IMR-90 (cell line): Measurements from ENCODE around the gene RABGAP1. TPM values are rescaled to one million over a fixed set of nuclear protein-coding genes. Genes with fewer than 3 reads are reported as not detected.

ENCODE experiments used
- ATAC-seq: fragments of 200-7000 bp; cut with Tn5 transposase; 2 replicates; pipeline ENCODE4 v1.9.1; 2020; ENCODE audit warnings: low read depth, mild to moderate bottlenecking, moderate library complexity
- BruUV-seq: library from RNA; stranded (reverse); fragments of 400-500 nt; replicated peaks from 2 replicates; lab custom pipeline; 2021; lab: Mats Ljungman, UMichigan
- CTCF ChIA-PET: fragments of 300-600 bp; formaldehyde crosslinking; extraction: SDS; loops from one replicate; lab custom pipeline; 2021; ENCODE audit warnings: antibody characterized with exemption; lab: Yijun Ruan, JAX
- POLR2A ChIA-PET: fragments of 300-600 bp; sonication (Branson Sonifier 250); formaldehyde crosslinking; loops from one replicate; lab custom pipeline; 2022; ENCODE audit warnings: antibody characterized with exemption; ENCODE audit not compliant: unreplicated experiment; lab: Charles Lee
- DNase-seq: peaks from one replicate; pipeline ENCODE4 v3.0.0; 2013
- H2AFZ ChIP-seq: replicated peaks from 2 replicates; pipeline ENCODE3; 2013; ENCODE audit warnings: low read length, mild to moderate bottlenecking; ENCODE audit not compliant: poor library complexity
- H2AK5ac ChIP-seq: 2 replicates; pipeline ENCODE4 v1.6.1; 2013; ENCODE audit warnings: low read depth, low read length, inconsistent platforms
- H2AK9ac ChIP-seq: replicated peaks from 2 replicates; pipeline ENCODE3; 2013; ENCODE audit warnings: mild to moderate bottlenecking, low read depth, low read length, moderate library complexity; ENCODE audit not compliant: poor library complexity
- H2BK120ac ChIP-seq: 2 replicates; pipeline ENCODE4 v1.6.1; 2013; ENCODE audit warnings: low read depth, low read length, inconsistent platforms
- H2BK15ac ChIP-seq: 3 replicates; pipeline ENCODE4 v1.6.1; 2013; ENCODE audit warnings: low read depth, low read length, inconsistent platforms
- H2BK20ac ChIP-seq: 2 replicates; pipeline ENCODE4 v1.6.1; 2013; ENCODE audit warnings: low read depth, mild to moderate bottlenecking, inconsistent platforms, low read length, moderate library complexity
- H2BK5ac ChIP-seq: 2 replicates; pipeline ENCODE4 v1.6.1; 2013; ENCODE audit warnings: mild to moderate bottlenecking, low read depth, low read length, inconsistent platforms; ENCODE audit not compliant: poor library complexity, severe bottlenecking
- H3K14ac ChIP-seq: replicated peaks from 2 replicates; pipeline ENCODE4 v1.6.1; 2013; ENCODE audit warnings: low read depth, low read length, inconsistent platforms
- H3K18ac ChIP-seq: 2 replicates; pipeline ENCODE4 v1.6.1; 2013; ENCODE audit warnings: low read depth, low read length, control low read depth
- H3K23ac ChIP-seq: 2 replicates; pipeline ENCODE4 v1.6.1; 2013; ENCODE audit warnings: low read depth, low read length, inconsistent platforms
- H3K27ac ChIP-seq: 2 replicates; pipeline ENCODE4 v1.5.1; 2013; ENCODE audit warnings: mild to moderate bottlenecking, control low read depth, low read length; ENCODE audit not compliant: insufficient read depth
- H3K27me3 ChIP-seq: 2 replicates; pipeline ENCODE4 v1.6.1; 2013; ENCODE audit warnings: low read length; ENCODE audit not compliant: control insufficient read depth, insufficient read depth
- H3K36me3 ChIP-seq: 2 replicates; pipeline ENCODE4 v1.6.1; 2013; ENCODE audit warnings: low read length, mixed read lengths; ENCODE audit not compliant: control insufficient read depth, insufficient read depth
- H3K4ac ChIP-seq: 2 replicates; pipeline ENCODE4 v1.6.1; 2013; ENCODE audit warnings: low read depth, low read length, inconsistent platforms
- H3K4me1 ChIP-seq: 2 replicates; pipeline ENCODE4 v1.6.1; 2013; ENCODE audit warnings: low read length, mixed read lengths; ENCODE audit not compliant: control insufficient read depth, insufficient read depth
- H3K4me2 ChIP-seq: 2 replicates; pipeline ENCODE4 v1.6.1; 2013; ENCODE audit warnings: low read depth, mild to moderate bottlenecking, control low read depth, low read length, moderate library complexity
- H3K4me3 ChIP-seq: 2 replicates; pipeline ENCODE4 v1.5.1; 2013; ENCODE audit warnings: low read depth, mild to moderate bottlenecking, control low read depth, low read length, moderate library complexity; ENCODE audit not compliant: insufficient read depth
- H3K56ac ChIP-seq: 2 replicates; pipeline ENCODE4 v1.6.1; 2013; ENCODE audit warnings: low read length, inconsistent platforms; ENCODE audit not compliant: insufficient read depth; ENCODE audit errors: extremely low read depth
- H3K79me1 ChIP-seq, 2 experiments: 2 replicates each; pipeline ENCODE4 v1.6.1; 2013; ENCODE audit warnings: low read length in 2 of 2, inconsistent platforms in 1 of 2, low read depth in 1 of 2
- H3K9ac ChIP-seq: 2 replicates; pipeline ENCODE4 v1.6.1; 2013; ENCODE audit warnings: low read depth, low read length, control low read depth
- H3K9me1 ChIP-seq: 2 replicates; pipeline ENCODE4 v1.6.1; 2013; ENCODE audit warnings: low read length, inconsistent platforms; ENCODE audit not compliant: insufficient read depth
- H3K9me3 ChIP-seq: 2 replicates; pipeline ENCODE4 v1.6.1; 2013; ENCODE audit warnings: low read length; ENCODE audit not compliant: control insufficient read depth, insufficient read depth
- H4K20me1 ChIP-seq: 2 replicates; pipeline ENCODE4 v1.6.1; 2013; ENCODE audit warnings: low read length, inconsistent platforms; ENCODE audit not compliant: insufficient read depth
- H4K5ac ChIP-seq: 2 replicates; pipeline ENCODE4 v1.6.1; 2013; ENCODE audit warnings: mild to moderate bottlenecking, low read depth, low read length, control low read depth
- H4K8ac ChIP-seq, 2 experiments: 2 replicates each; pipeline ENCODE4 v1.6.1; 2013; ENCODE audit warnings: low read depth in 2 of 2, low read length in 2 of 2, control low read depth in 1 of 2, inconsistent platforms in 1 of 2
- H4K91ac ChIP-seq: 2 replicates; pipeline ENCODE4 v1.6.1; 2013; ENCODE audit warnings: low read depth, low read length, inconsistent platforms; ENCODE audit not compliant: insufficient read depth
- BHLHE40 ChIP-seq: fragments of 150-350 bp; IDR thresholded peaks from 2 replicates; pipeline ENCODE4 v1.6.1; 2016; ENCODE audit warnings: mild to moderate bottlenecking, low read depth, low read length
- CHD1 ChIP-seq: IDR thresholded peaks from 2 replicates; pipeline ENCODE4 v1.6.1; 2012; ENCODE audit warnings: low read depth, low read length, improper control_type of control experiment
- FOS ChIP-seq: fragments of 150-350 bp; IDR thresholded peaks from 2 replicates; pipeline ENCODE4 v1.6.1; 2016; ENCODE audit warnings: low read depth, low read length
- MAFK ChIP-seq: IDR thresholded peaks from 2 replicates; pipeline ENCODE4 v1.6.1; 2012; ENCODE audit warnings: low read depth, low read length, improper control_type of control experiment
- MAZ ChIP-seq: IDR thresholded peaks from 2 replicates; pipeline ENCODE4 v1.6.1; 2012; ENCODE audit warnings: low read depth, mild to moderate bottlenecking, low read length, improper control_type of control experiment, moderate library complexity, borderline replicate concordance
- RAD21 ChIP-seq: IDR thresholded peaks from 2 replicates; pipeline ENCODE4 v1.6.1; 2012; ENCODE audit warnings: low read length, improper control_type of control experiment
- USF2 ChIP-seq: fragments of 150-350 bp; IDR thresholded peaks from 2 replicates; pipeline ENCODE4 v1.6.1; 2017; ENCODE audit warnings: mild to moderate bottlenecking, antibody characterized with exemption, low read length, low read depth
- WGBS, 2 experiments: methylation state at CpG; one replicate each; pipeline versions ENCODE4 v1.1.5 to v1.1.7; 2013; ENCODE audit warnings: missing lambda C conversion rate in 2 of 2; ENCODE audit not compliant: insufficient read length in 1 of 2; ENCODE audit errors: extremely low coverage in 2 of 2; 5-methylcytosine and 5-hydroxymethylcytosine counted together
- dilution Hi-C: fragments of 300-500 bp; cut with HindIII; formaldehyde crosslinking; loops from one replicate; pipeline ENCODE4 v1.14.3; 2018; ENCODE audit warnings: low sequenced_read_pairs; ENCODE audit not compliant: unreplicated experiment
- in situ Hi-C: fragments of 300-500 bp; cut with MboI; formaldehyde crosslinking; loops from 3 replicates; pipeline ENCODE4 v1.14.3; 2019; ENCODE audit warnings: low sequenced_read_pairs, inconsistent platforms, mixed read lengths
- intact Hi-C: fragments of 100-400 bp; cut with micrococcal nuclease; formaldehyde crosslinking; loops from 2 replicates; pipeline ENCODE4 v1.10.0; 2022
- polyA plus RNA-seq, 3 experiments: library from polyadenylated mRNA; depleted of rRNA; stranded (reverse); fragments of >200 nt; gene quantifications; 2 replicates each; pipeline ENCODE4 v1.2.3, GENCODE V29; 2012; ENCODE audit warnings: low replicate concordance in 1 of 3
- total RNA-seq: library from RNA; depleted of rRNA; stranded (reverse); fragments of >200 nt; gene quantifications from 2 replicates; pipeline ENCODE4 v1.2.3, GENCODE V29; 2012
- TF ChIP-seq, protein P1 (sequence below): conservative IDR thresholded peaks from 2 replicates; pipeline ENCODE4 v1.5.1; 2012; ENCODE audit warnings: mild to moderate bottlenecking, low read depth, low read length, improper control_type of control experiment
- TF ChIP-seq, protein P2 (sequence below): fragments of 150-350 bp; IDR thresholded peaks from 2 replicates; pipeline ENCODE4 v1.6.1; 2016; ENCODE audit warnings: low read depth, mild to moderate bottlenecking, low read length, moderate library complexity, borderline replicate concordance

Gene RABGAP1
- total and polyA plus RNA-seq, 2 of the 4 experiments (the other 2 are of a cell fraction) = 20.0 to 53.9 TPM

- Histone ChIP-seq H3K9me1 (peaks cover 9% of the 10 kb centered on the region; the same call in 1 of the 2 replicates), H3K27me3 (no peaks in the 10 kb centered on the region), H3K79me1 (peaks cover 11 to 13% of the 10 kb centered on the region in 2 experiments), H4K5ac (no peak overlapping the region), H3K9me3 (no peaks in the 10 kb centered on the region), H2BK20ac (no peak overlapping the region), H2BK5ac (no peak overlapping the region), H2AK9ac (no peak overlapping the region), H3K56ac (no peak overlapping the region), H3K36me3 (peaks cover 14% of the 10 kb centered on the region), H3K27ac (no peak overlapping the region), H2BK120ac (no peak overlapping the region), H2AFZ (no peak overlapping the region), H3K4me1 (peaks cover 10% of the 10 kb centered on the region), H3K4me3 (no peak overlapping the region), H3K4ac (peak overlapping the region; percentile 44; the same call in 1 of the 2 replicates), H3K14ac (no peak overlapping the region), H3K9ac (no peak overlapping the region), H2AK5ac (no peak overlapping the region), H4K20me1 (no peaks in the 10 kb centered on the region), H3K4me2 (no peak overlapping the region), H4K91ac (no peak overlapping the region), H3K18ac (no peak overlapping the region), H2BK15ac (no peak overlapping the region), H4K8ac (no peak overlapping the region; a peak in 1 of 4 replicates), H3K23ac (no peak overlapping the region; the same call in 1 of the 2 replicates)
- dilution Hi-C loops (no loop called here), intact Hi-C loops (no loop called here), in situ Hi-C loops (no loop called here)
- WGBS, 2 experiments = 83% methylated on average over 2 of the region's 8 CpGs; no CpG with 5 or more reads in 1 of the 2 experiments
- DNase-seq (peak; percentile 12), ATAC-seq (no peak)
- CTCF ChIA-PET = no interaction called here
- POLR2A ChIA-PET = interaction anchor here (0.5 kb wide), 1 partner anchor 188 kb away, joined by 3 read pairs; no protein-coding TSS in a partner anchor
- TF ChIP-seq FOS (no peak), MAFK (no peak), MAZ (no peak), CHD1 (no peak), USF2 (no peak), BHLHE40 (no peak), RAD21 (no peak)
- TF ChIP-seq, protein P1, sequence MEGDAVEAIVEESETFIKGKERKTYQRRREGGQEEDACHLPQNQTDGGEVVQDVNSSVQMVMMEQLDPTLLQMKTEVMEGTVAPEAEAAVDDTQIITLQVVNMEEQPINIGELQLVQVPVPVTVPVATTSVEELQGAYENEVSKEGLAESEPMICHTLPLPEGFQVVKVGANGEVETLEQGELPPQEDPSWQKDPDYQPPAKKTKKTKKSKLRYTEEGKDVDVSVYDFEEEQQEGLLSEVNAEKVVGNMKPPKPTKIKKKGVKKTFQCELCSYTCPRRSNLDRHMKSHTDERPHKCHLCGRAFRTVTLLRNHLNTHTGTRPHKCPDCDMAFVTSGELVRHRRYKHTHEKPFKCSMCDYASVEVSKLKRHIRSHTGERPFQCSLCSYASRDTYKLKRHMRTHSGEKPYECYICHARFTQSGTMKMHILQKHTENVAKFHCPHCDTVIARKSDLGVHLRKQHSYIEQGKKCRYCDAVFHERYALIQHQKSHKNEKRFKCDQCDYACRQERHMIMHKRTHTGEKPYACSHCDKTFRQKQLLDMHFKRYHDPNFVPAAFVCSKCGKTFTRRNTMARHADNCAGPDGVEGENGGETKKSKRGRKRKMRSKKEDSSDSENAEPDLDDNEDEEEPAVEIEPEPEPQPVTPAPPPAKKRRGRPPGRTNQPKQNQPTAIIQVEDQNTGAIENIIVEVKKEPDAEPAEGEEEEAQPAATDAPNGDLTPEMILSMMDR = no peak
- TF ChIP-seq, protein P2, sequence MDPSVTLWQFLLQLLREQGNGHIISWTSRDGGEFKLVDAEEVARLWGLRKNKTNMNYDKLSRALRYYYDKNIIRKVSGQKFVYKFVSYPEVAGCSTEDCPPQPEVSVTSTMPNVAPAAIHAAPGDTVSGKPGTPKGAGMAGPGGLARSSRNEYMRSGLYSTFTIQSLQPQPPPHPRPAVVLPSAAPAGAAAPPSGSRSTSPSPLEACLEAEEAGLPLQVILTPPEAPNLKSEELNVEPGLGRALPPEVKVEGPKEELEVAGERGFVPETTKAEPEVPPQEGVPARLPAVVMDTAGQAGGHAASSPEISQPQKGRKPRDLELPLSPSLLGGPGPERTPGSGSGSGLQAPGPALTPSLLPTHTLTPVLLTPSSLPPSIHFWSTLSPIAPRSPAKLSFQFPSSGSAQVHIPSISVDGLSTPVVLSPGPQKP = no peak
- no TSS peak for BruUV-seq
These were observed 93.2 kb downstream of the RABGAP1 start for GRCh38 chr9:123033864-123034601.
